Keratinocyte (primary cell): Measurements from ENCODE around the gene NEURL1. TPM values are rescaled to one million over a fixed set of nuclear protein-coding genes. Genes with fewer than 3 reads are reported as not detected.
A peak's percentile ranks its signal among the peaks of the same experiment; 100 is the strongest.

Source experiments
- DNase-seq: peaks from one replicate; pipeline ENCODE4 v3.0.0-alpha.2; 2011; ENCODE audit warnings: low read depth, missing footprints, low spot score
- FAIRE-seq: peaks from 2 replicates; lab custom pipeline; 2011; peaks lifted over from hg19 to GRCh38; lab: Jason Lieb, UNC
- H2AFZ ChIP-seq: 2 replicates; pipeline ENCODE4 v1.6.0; 2012; ENCODE audit warnings: low read length, control low read depth, inconsistent platforms; ENCODE audit not compliant: control insufficient read depth
- H3K27ac ChIP-seq: 2 replicates; pipeline ENCODE4 v1.5.1; 2011; ENCODE audit warnings: low read length; ENCODE audit not compliant: control insufficient read depth, insufficient read depth
- H3K27me3 ChIP-seq: 3 replicates; pipeline ENCODE4 v1.6.0; 2011; ENCODE audit warnings: low read length; ENCODE audit not compliant: control insufficient read depth, insufficient read depth; ENCODE audit errors: extremely low read depth
- H3K36me3 ChIP-seq, 2 experiments: 2 replicates in 1 of 2; 3 replicates in 1 of 2; pipeline ENCODE4 v1.5.1; 2011; ENCODE audit warnings: low read length in 2 of 2, mild to moderate bottlenecking in 1 of 2; ENCODE audit not compliant: control insufficient read depth in 2 of 2, insufficient read depth in 2 of 2; ENCODE audit errors: extremely low read depth in 1 of 2
- H3K4me1 ChIP-seq: 3 replicates; pipeline ENCODE4 v1.5.1; 2011; ENCODE audit warnings: low read length; ENCODE audit not compliant: control insufficient read depth, insufficient read depth; ENCODE audit errors: extremely low read depth
- H3K4me2 ChIP-seq: 3 replicates; pipeline ENCODE4 v1.6.0; 2011; ENCODE audit warnings: low read depth, low read length; ENCODE audit not compliant: control insufficient read depth, insufficient read depth; ENCODE audit errors: extremely low read depth
- H3K4me3 ChIP-seq, 3 experiments: fragments of 200-600 bp in 1 of 3; sonication (generic) in 1 of 3; 2 replicates in 2 of 3; 3 replicates in 1 of 3; pipeline ENCODE4 v1.5.1; 2011 to 2016; ENCODE audit warnings: low read length in 3 of 3, mild to moderate bottlenecking in 3 of 3, control low read depth in 2 of 3, inconsistent platforms in 1 of 3, low read depth in 1 of 3, mixed read lengths in 1 of 3, mixed run types in 1 of 3, moderate library complexity in 1 of 3; ENCODE audit not compliant: control insufficient read depth in 2 of 3, insufficient read depth in 2 of 3; ENCODE audit errors: extremely low read depth in 1 of 3
- H3K79me2 ChIP-seq: 2 replicates; pipeline ENCODE4 v1.6.0; 2012; ENCODE audit warnings: low read length; ENCODE audit not compliant: control insufficient read depth, insufficient read depth
- H3K9ac ChIP-seq: 3 replicates; pipeline ENCODE4 v1.6.0; 2011; ENCODE audit warnings: low read length; ENCODE audit not compliant: control insufficient read depth, insufficient read depth; ENCODE audit errors: extremely low read depth
- H3K9me1 ChIP-seq: 3 replicates; pipeline ENCODE4 v1.6.0; 2011; ENCODE audit warnings: low read length; ENCODE audit not compliant: control insufficient read depth, insufficient read depth; ENCODE audit errors: extremely low read depth
- H3K9me3 ChIP-seq: 2 replicates; pipeline ENCODE4 v1.5.1; 2012; ENCODE audit warnings: low read depth, low read length; ENCODE audit not compliant: control insufficient read depth
- H4K20me1 ChIP-seq: 3 replicates; pipeline ENCODE4 v1.6.0; 2011; ENCODE audit warnings: low read length; ENCODE audit not compliant: control insufficient read depth, insufficient read depth; ENCODE audit errors: extremely low read depth
- EZH2 ChIP-seq: IDR thresholded peaks from one replicate; pipeline ENCODE4 v1.6.1; 2012; ENCODE audit warnings: inconsistent platforms, mild to moderate bottlenecking, low read length, moderate library complexity
- dilution Hi-C: fragments of 300-500 bp; cut with MboI; formaldehyde crosslinking; loops from one replicate; pipeline ENCODE4 v1.7.0; 2020; ENCODE audit warnings: low sequenced_read_pairs; ENCODE audit not compliant: extremely low pct_ligation_motif_present
- polyA plus RNA-seq, 5 experiments: library from polyadenylated mRNA; depleted of rRNA in 3 of 5; stranded (reverse) in 3 of 5; stranded (forward) in 1 of 5; unstranded in 1 of 5; fragments of >200 nt; gene quantifications; 1 replicate in 1 of 5; 2 replicates in 3 of 5; 3 replicates in 1 of 5; pipeline versions ENCODE4 v1.2.1 to v1.2.3, GENCODE V29; 2011 to 2012; ENCODE audit warnings: missing spikeins in 2 of 5, low read depth in 1 of 5, low replicate concordance in 1 of 5
- TF ChIP-seq, protein P1 (sequence below), 3 experiments: IDR thresholded peaks in 1 of 3; conservative IDR thresholded peaks in 1 of 3; optimal IDR thresholded peaks in 1 of 3; 2 replicates in 2 of 3; 3 replicates in 1 of 3; pipeline versions ENCODE3 to v1.5.1; 2011; ENCODE audit warnings: low read length in 3 of 3, mild to moderate bottlenecking in 3 of 3, moderate library complexity in 2 of 3, control low read depth in 1 of 3, inconsistent platforms in 1 of 3; ENCODE audit not compliant: insufficient read depth in 2 of 3; ENCODE audit errors: extremely low read depth in 1 of 3

The NEURL1 gene
- polyA plus RNA-seq, 1 donor (not counting 4 experiments of a cell fraction or from before 2014, with no cell fraction given) = 0.03 TPM

DNA sequence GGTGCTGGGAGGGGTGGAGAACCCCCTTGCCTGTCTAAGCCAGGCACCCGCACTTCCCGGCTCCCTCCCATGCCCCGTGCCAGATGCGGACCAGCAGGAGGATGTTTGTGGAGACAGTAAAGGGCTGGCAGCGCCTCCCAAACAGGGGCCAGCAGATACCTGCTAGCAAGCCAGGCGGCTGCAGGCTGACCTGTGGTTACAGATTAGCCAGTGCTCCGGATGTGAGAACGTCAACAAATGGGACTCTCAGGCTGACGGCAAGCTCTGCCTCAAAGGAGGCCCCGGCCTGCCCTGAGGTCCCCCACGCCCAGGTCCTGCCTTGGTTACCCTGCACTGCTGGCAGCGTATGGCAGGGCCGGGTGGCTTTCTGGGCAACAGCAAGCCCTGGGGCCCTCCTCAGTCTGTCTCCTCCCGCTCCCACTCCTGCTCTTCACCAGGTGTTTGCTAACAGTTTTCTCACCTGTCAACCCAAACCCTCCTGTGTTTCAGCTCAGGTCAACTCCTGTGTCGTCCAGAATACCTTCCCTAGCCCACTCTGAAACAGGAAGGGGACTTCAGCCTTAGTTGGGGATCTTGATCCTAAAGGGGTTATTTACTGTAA, 85.4 kb downstream of the NEURL1 start:
- no peaks in the 10 kb centered on the region for H3K79me2 ChIP-seq
- no peaks in the 10 kb centered on the region for H3K36me3 ChIP-seq
- H3K4me3 ChIP-seq = no peak overlapping the region
- TF ChIP-seq EZH2 = no peak
- TF ChIP-seq, protein P1, sequence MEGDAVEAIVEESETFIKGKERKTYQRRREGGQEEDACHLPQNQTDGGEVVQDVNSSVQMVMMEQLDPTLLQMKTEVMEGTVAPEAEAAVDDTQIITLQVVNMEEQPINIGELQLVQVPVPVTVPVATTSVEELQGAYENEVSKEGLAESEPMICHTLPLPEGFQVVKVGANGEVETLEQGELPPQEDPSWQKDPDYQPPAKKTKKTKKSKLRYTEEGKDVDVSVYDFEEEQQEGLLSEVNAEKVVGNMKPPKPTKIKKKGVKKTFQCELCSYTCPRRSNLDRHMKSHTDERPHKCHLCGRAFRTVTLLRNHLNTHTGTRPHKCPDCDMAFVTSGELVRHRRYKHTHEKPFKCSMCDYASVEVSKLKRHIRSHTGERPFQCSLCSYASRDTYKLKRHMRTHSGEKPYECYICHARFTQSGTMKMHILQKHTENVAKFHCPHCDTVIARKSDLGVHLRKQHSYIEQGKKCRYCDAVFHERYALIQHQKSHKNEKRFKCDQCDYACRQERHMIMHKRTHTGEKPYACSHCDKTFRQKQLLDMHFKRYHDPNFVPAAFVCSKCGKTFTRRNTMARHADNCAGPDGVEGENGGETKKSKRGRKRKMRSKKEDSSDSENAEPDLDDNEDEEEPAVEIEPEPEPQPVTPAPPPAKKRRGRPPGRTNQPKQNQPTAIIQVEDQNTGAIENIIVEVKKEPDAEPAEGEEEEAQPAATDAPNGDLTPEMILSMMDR (optimal IDR thresholded peaks at IDR 0.05 in 1 of 3, IDR thresholded peaks at IDR 0.05 in 1 of 3, conservative IDR thresholded peaks at IDR 0.05 in 1 of 3; ENCODE audit: extremely low read depth in 1 of 3, insufficient read depth in 2 of 3, low read length in 3 of 3) = no peak
- H3K9me3 ChIP-seq = no peaks in the 10 kb centered on the region
- DNase-seq (no peak), FAIRE-seq (no peak)
- dilution Hi-C loops = no loop called here
- peaks cover 5% of the 10 kb centered on the region for H4K20me1 ChIP-seq
- H3K27ac ChIP-seq = no peak overlapping the region
- H3K27me3 ChIP-seq = peaks cover 57% of the 10 kb centered on the region
- H3K9me1 ChIP-seq = no peaks in the 10 kb centered on the region
- no peak overlapping the region for H2AFZ ChIP-seq
- no peak overlapping the region for H3K9ac ChIP-seq
- H3K4me2 ChIP-seq = no peak overlapping the region
- H3K4me1 ChIP-seq = no peaks in the 10 kb centered on the region

DNA sequence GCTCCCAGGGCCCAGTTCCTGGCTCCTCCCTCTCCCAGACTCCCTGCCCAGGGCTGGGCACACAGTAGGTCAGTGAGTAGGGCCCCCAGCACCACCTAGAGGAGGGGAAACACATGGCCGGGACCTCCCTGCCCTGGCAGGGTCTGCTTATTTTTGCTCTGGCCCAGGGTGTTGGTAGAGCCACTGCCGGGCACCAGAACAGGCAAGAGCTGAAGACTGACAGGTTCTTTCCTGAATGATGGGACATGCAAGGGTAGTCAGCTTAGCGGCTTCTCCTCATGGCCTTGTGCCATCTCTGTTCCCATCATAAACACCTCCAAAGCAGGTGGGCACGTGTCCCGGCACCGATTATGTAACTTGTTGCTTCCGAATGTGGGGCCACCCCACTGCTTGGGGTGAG, 86.5 kb downstream of the NEURL1 start:
- no peaks in the 10 kb centered on the region for H3K79me2 ChIP-seq

More for the DNA sequence above, 86.5 kb downstream of the NEURL1 start:
- dilution Hi-C loops = no loop called here
- no peak overlapping the region for H3K4me3 ChIP-seq
- no peak overlapping the region for H2AFZ ChIP-seq
- H3K9ac ChIP-seq = no peak overlapping the region
- peaks cover 5% of the 10 kb centered on the region for H4K20me1 ChIP-seq
- no peaks in the 10 kb centered on the region for H3K4me1 ChIP-seq
- DNase-seq = no peak
- FAIRE-seq = no peak
- H3K9me3 ChIP-seq = no peaks in the 10 kb centered on the region
- H3K4me2 ChIP-seq = no peak overlapping the region
- H3K27me3 ChIP-seq = peaks cover 59% of the 10 kb centered on the region
- H3K9me1 ChIP-seq = no peaks in the 10 kb centered on the region
- H3K27ac ChIP-seq = no peak overlapping the region
- TF ChIP-seq, protein P1 (optimal IDR thresholded peaks at IDR 0.05 in 1 of 3, IDR thresholded peaks at IDR 0.05 in 1 of 3, conservative IDR thresholded peaks at IDR 0.05 in 1 of 3; ENCODE audit: extremely low read depth in 1 of 3, insufficient read depth in 2 of 3, low read length in 3 of 3) = peak in 1 of 3 experiments; percentile 1
- TF ChIP-seq EZH2 = no peak
- H3K36me3 ChIP-seq = no peaks in the 10 kb centered on the region
